ENCODE results near the gene OR56A1. TPM values are rescaled to one million over a fixed set of nuclear protein-coding genes. Genes with fewer than 3 reads are reported as not detected.
"Not testable (repeated sequence)": the region's sequence is repeated elsewhere in the genome, so short reads cannot be mapped to it uniquely, and the experiment has no call there.

Gene OR56A1
- polyA plus RNA-seq, 1 donor from 2014 or later, result not detected

DNA sequence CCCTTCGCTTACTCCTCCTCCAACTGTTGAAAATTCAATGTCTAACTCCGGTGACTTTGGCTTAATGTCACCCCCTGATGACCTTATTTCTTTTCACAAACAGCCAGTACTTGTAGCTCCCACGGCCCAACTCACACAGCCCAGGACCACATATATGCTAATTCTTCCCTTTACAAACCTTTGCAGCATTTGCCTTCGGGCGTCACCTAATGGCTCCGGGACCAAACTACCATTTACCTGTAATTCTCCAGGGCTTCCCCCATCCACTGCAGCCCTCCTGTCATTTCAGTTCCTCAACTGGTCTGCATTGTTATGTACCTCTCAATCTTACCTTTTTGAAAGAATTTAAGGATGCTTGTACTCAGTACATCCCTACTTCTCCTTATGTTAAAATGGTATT lies 47.2 kb upstream of the OR56A1 start:
- no peak overlapping the region for H3K27ac ChIP-seq (ENCODE audit: low read length)
- H3K9ac ChIP-seq (ENCODE audit: low read length), result no peak overlapping the region
- no peak overlapping the region for H3K4me3 ChIP-seq (ENCODE audit: low read length)
- H3K36me3 ChIP-seq (ENCODE audit: insufficient read depth, low read length), result no peaks in the 10 kb centered on the region
- no peak overlapping the region for H3K4me2 ChIP-seq (ENCODE audit: low read length)
- no peaks in the 10 kb centered on the region for H3K79me2 ChIP-seq (replicated peaks; ENCODE audit: insufficient read depth, low read length)
- H3K9me3 ChIP-seq (ENCODE audit: low read length), result no peaks in the 10 kb centered on the region
- H3K9me2 ChIP-seq (ENCODE audit: insufficient read depth, low read length), result no peaks in the 10 kb centered on the region
- no peak for TF ChIP-seq EP300 (conservative IDR thresholded peaks at IDR 0.05; ENCODE audit: poor library complexity, severe bottlenecking)
- TF ChIP-seq, protein P1, sequence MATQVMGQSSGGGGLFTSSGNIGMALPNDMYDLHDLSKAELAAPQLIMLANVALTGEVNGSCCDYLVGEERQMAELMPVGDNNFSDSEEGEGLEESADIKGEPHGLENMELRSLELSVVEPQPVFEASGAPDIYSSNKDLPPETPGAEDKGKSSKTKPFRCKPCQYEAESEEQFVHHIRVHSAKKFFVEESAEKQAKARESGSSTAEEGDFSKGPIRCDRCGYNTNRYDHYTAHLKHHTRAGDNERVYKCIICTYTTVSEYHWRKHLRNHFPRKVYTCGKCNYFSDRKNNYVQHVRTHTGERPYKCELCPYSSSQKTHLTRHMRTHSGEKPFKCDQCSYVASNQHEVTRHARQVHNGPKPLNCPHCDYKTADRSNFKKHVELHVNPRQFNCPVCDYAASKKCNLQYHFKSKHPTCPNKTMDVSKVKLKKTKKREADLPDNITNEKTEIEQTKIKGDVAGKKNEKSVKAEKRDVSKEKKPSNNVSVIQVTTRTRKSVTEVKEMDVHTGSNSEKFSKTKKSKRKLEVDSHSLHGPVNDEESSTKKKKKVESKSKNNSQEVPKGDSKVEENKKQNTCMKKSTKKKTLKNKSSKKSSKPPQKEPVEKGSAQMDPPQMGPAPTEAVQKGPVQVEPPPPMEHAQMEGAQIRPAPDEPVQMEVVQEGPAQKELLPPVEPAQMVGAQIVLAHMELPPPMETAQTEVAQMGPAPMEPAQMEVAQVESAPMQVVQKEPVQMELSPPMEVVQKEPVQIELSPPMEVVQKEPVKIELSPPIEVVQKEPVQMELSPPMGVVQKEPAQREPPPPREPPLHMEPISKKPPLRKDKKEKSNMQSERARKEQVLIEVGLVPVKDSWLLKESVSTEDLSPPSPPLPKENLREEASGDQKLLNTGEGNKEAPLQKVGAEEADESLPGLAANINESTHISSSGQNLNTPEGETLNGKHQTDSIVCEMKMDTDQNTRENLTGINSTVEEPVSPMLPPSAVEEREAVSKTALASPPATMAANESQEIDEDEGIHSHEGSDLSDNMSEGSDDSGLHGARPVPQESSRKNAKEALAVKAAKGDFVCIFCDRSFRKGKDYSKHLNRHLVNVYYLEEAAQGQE (IDR thresholded peaks at IDR 0.05; ENCODE audit: borderline replicate concordance), result no peak
- no peak for TF ChIP-seq RAD21 (conservative IDR thresholded peaks at IDR 0.05)
- TF ChIP-seq MXI1 (conservative IDR thresholded peaks at IDR 0.05; ENCODE audit: poor library complexity, severe bottlenecking), result no peak
- no peak for TF ChIP-seq TAF1 (IDR thresholded peaks at IDR 0.05; ENCODE audit: low read depth)
- TF ChIP-seq POLR2AphosphoS5 (IDR thresholded peaks at IDR 0.05), result no peak
- TF ChIP-seq, protein P2, sequence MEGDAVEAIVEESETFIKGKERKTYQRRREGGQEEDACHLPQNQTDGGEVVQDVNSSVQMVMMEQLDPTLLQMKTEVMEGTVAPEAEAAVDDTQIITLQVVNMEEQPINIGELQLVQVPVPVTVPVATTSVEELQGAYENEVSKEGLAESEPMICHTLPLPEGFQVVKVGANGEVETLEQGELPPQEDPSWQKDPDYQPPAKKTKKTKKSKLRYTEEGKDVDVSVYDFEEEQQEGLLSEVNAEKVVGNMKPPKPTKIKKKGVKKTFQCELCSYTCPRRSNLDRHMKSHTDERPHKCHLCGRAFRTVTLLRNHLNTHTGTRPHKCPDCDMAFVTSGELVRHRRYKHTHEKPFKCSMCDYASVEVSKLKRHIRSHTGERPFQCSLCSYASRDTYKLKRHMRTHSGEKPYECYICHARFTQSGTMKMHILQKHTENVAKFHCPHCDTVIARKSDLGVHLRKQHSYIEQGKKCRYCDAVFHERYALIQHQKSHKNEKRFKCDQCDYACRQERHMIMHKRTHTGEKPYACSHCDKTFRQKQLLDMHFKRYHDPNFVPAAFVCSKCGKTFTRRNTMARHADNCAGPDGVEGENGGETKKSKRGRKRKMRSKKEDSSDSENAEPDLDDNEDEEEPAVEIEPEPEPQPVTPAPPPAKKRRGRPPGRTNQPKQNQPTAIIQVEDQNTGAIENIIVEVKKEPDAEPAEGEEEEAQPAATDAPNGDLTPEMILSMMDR (IDR thresholded peaks at IDR 0.05; ENCODE audit: poor library complexity, severe bottlenecking), result no peak
- no peak for TF ChIP-seq EZH2 (IDR thresholded peaks at IDR 0.05; ENCODE audit: borderline replicate concordance, insufficient read depth, low read length, poor library complexity, severe bottlenecking)
- TF ChIP-seq SMC3 (conservative IDR thresholded peaks at IDR 0.05; ENCODE audit: poor library complexity), result no peak
- H3F3A ChIP-seq (ENCODE audit: insufficient read depth, low read length, poor library complexity, severe bottlenecking), result no peaks in the 10 kb centered on the region
- H3K27me3 ChIP-seq (ENCODE audit: insufficient read depth, low read depth, low read length), result no peaks in the 10 kb centered on the region
- no peak overlapping the region for H2AFZ ChIP-seq (ENCODE audit: low read depth, low read length)
- H4K20me1 ChIP-seq (ENCODE audit: insufficient read depth), result no peaks in the 10 kb centered on the region

DNA sequence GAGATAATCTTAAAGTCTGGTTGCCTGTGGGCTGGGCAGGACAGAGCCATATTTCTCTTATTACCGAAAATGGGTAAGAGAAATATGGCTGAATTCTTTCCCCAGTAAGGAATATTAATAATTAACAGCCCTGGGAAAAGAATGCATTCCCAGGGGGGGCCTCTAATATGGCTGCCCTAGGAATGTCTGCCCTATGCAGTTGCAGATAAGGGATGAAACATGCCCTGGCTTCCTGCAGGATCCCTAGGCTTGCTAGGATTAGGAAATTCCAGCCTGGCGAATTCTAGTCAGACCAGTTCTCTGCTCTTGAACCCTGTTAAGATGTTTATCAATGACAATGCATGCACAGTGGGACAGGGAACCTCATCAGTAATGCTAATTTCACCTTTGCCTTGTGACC lies 45.9 kb upstream of the OR56A1 start:
- not testable (repeated sequence) for H3K36me3 ChIP-seq (ENCODE audit: insufficient read depth, low read length); H3K4me2 ChIP-seq (ENCODE audit: low read length); H3K27me3 ChIP-seq (ENCODE audit: insufficient read depth, low read depth, low read length); H3K9me3 ChIP-seq (ENCODE audit: low read length); H3K79me2 ChIP-seq (replicated peaks; ENCODE audit: insufficient read depth, low read length); H2AFZ ChIP-seq (ENCODE audit: low read depth, low read length); H3K9me2 ChIP-seq (ENCODE audit: insufficient read depth, low read length); H3K4me3 ChIP-seq (ENCODE audit: low read length); H3K9ac ChIP-seq (ENCODE audit: low read length); H4K20me1 ChIP-seq (ENCODE audit: insufficient read depth); H3K27ac ChIP-seq (ENCODE audit: low read length); H3F3A ChIP-seq (ENCODE audit: insufficient read depth, low read length, poor library complexity, severe bottlenecking)

DNA sequence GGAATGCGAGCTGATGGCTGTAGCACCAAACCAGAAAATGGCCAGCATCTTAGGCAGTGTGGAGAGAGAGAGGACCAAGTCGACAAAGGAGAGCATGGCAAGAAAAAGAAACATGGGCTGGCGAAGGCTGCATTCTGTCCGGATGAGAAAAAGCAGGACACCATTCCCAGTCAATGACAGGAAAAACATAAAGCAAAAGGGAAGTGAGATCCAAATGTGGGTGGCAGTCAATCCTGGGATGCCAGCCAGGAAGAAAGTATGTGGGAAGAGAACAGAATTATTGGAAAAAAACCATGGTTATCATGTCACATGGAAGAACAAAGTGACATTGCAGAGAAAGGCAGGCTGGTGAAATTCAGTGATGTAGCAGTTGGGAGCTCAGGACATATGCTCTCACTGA lies 36.9 kb upstream of the OR56A1 start:
- no peaks in the 10 kb centered on the region for H3K27me3 ChIP-seq (ENCODE audit: insufficient read depth, low read depth, low read length)
- no peak overlapping the region for H3K4me3 ChIP-seq (ENCODE audit: low read length)
- no peak overlapping the region for H3K4me2 ChIP-seq (ENCODE audit: low read length)
- no peaks in the 10 kb centered on the region for H3F3A ChIP-seq (ENCODE audit: insufficient read depth, low read length, poor library complexity, severe bottlenecking)
- H3K36me3 ChIP-seq (ENCODE audit: insufficient read depth, low read length), result no peaks in the 10 kb centered on the region
- H3K27ac ChIP-seq (ENCODE audit: low read length), result no peak overlapping the region
- no peak overlapping the region for H2AFZ ChIP-seq (ENCODE audit: low read depth, low read length)
- H4K20me1 ChIP-seq (ENCODE audit: insufficient read depth), result no peaks in the 10 kb centered on the region
- no peaks in the 10 kb centered on the region for H3K9me2 ChIP-seq (ENCODE audit: insufficient read depth, low read length)
- H3K9ac ChIP-seq (ENCODE audit: low read length), result no peak overlapping the region
- TF ChIP-seq EP300 (conservative IDR thresholded peaks at IDR 0.05; ENCODE audit: poor library complexity, severe bottlenecking), result no peak
- no peak for TF ChIP-seq MXI1 (conservative IDR thresholded peaks at IDR 0.05; ENCODE audit: poor library complexity, severe bottlenecking)
- no peak for TF ChIP-seq EZH2 (IDR thresholded peaks at IDR 0.05; ENCODE audit: borderline replicate concordance, insufficient read depth, low read length, poor library complexity, severe bottlenecking)
- no peak for TF ChIP-seq RAD21 (conservative IDR thresholded peaks at IDR 0.05)
- TF ChIP-seq SMC3 (conservative IDR thresholded peaks at IDR 0.05; ENCODE audit: poor library complexity), result no peak
- TF ChIP-seq, protein P1 (IDR thresholded peaks at IDR 0.05; ENCODE audit: borderline replicate concordance), result no peak
- no peak for TF ChIP-seq POLR2AphosphoS5 (IDR thresholded peaks at IDR 0.05)
- no peaks in the 10 kb centered on the region for H3K9me3 ChIP-seq (ENCODE audit: low read length)
- H3K79me2 ChIP-seq (replicated peaks; ENCODE audit: insufficient read depth, low read length), result no peaks in the 10 kb centered on the region

Data from neural cell (in vitro differentiated cells).